Stimulated activated naive B cell treated with anti-CD40 and anti-IgM and Interleukin-4, amounts not matched to agents 10 μg/mL and 1 μg/mL and 100 μg/mL, for 72 hours (primary cell): ENCODE results near the gene PPP6R2.
A peak's percentile ranks its signal among the peaks of the same experiment; 100 is the strongest.

Experiments
- ATAC-seq, 2 donors: fragments of 150-1000 bp; cut with Tn5 transposase; replicated peaks; 2 replicates each; pipeline ENCODE4 v1.10.0; 2021; ENCODE audit warnings: moderate library complexity in 1 of 2
- DNase-seq: peaks from one replicate; pipeline ENCODE4 v3.0.0; 2021
- H3K27ac Mint-ChIP-seq: one replicate; pipeline ENCODE4 v1.8.0; 2022; ENCODE audit warnings: mild to moderate bottlenecking, mixed read lengths
- H3K27me3 Mint-ChIP-seq, 2 donors: one replicate each; pipeline ENCODE4 v1.8.0; 2022; ENCODE audit warnings: mixed read lengths in 2 of 2
- H3K36me3 Mint-ChIP-seq, 2 donors: one replicate each; pipeline ENCODE4 v1.8.0; 2022; ENCODE audit warnings: mixed read lengths in 2 of 2, mild to moderate bottlenecking in 1 of 2
- H3K4me1 Mint-ChIP-seq, 2 donors: one replicate each; pipeline ENCODE4 v1.8.0; 2022; ENCODE audit warnings: mixed read lengths in 2 of 2, mild to moderate bottlenecking in 1 of 2
- H3K4me3 Mint-ChIP-seq, 2 donors: one replicate each; pipeline ENCODE4 v1.8.0; 2022; ENCODE audit warnings: mild to moderate bottlenecking in 2 of 2, mixed read lengths in 2 of 2, moderate library complexity in 1 of 2
- H3K9me3 Mint-ChIP-seq, 2 donors: one replicate each; pipeline ENCODE4 v1.8.0; 2022; ENCODE audit warnings: mixed read lengths in 2 of 2, mild to moderate bottlenecking in 1 of 2

PPP6R2 gene

DNA sequence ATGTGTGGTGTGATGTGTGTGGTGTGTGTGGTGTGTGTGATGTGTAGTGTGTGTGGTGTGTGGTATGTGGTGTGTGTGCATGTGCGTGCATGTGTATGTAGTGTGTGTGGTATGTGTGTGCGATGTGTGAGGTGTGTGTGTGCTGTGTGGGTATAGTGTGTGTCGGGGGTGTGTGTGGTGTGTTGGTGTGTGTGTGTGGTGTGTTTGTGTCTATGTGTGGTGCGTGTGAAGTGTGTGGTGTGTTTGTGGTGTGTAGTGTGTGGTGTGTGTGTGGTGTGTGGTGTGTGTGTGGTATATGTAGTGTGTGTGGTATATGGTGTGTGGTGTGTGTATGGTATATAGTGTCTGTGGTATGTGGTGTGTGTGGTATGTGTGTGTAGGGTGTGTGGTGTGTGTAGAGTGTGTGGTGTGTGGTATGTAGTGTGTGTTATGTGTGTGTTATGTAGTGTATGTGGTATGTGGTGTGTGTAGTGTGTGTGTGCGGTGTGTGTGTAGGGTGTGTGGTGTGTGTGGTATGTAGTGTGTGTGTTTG is 5.0 kb upstream of the PPP6R2 start:
- H3K36me3 Mint-ChIP-seq = no peaks in the 10 kb centered on the region
- H3K4me3 Mint-ChIP-seq = no peak overlapping the region
- DNase-seq (no peak), ATAC-seq (no peak)
- H3K27me3 Mint-ChIP-seq = no peaks in the 10 kb centered on the region
- H3K4me1 Mint-ChIP-seq = peaks cover 1 to 13% of the 10 kb centered on the region in 2 donors
- no peaks in the 10 kb centered on the region for H3K9me3 Mint-ChIP-seq
- H3K27ac Mint-ChIP-seq = no peak overlapping the region

DNA sequence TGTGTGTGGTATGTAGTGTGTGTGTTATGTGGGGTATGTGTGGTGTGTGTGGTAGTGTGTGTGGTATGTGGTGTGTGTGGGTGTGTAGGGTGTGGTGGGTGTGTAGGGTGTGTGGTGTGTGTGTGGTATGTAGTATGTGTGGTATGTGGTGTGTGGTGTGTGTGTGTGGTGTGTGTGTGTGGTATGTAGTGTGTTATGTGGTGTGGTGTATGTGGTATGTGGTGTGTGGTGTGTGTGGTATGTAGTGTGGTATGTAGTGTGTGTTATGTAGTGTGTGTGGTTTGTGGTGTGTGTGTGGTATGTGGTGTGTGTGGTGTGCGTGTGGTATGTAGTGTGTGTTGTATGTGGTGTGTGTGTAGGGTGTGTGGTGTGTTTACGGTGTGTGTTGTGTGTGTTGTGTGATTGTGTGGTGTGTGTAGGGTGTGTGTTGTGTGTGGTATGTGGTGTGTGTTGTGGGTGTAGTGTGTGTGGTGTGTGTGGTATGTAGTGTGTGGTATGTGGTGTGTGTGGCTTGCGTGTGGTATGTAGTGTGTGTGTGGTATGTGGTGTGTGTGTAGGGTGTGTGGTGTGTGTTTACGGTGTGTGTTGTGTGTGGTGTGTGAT is 4.2 kb upstream of the PPP6R2 start:
- H3K36me3 Mint-ChIP-seq = no peaks in the 10 kb centered on the region
- no peak overlapping the region for H3K4me3 Mint-ChIP-seq
- H3K27ac Mint-ChIP-seq = no peak overlapping the region
- DNase-seq = no peak
- peaks cover 1 to 13% of the 10 kb centered on the region in 2 donors for H3K4me1 Mint-ChIP-seq
- ATAC-seq = no peak
- no peaks in the 10 kb centered on the region for H3K9me3 Mint-ChIP-seq
- H3K27me3 Mint-ChIP-seq = no peaks in the 10 kb centered on the region

DNA sequence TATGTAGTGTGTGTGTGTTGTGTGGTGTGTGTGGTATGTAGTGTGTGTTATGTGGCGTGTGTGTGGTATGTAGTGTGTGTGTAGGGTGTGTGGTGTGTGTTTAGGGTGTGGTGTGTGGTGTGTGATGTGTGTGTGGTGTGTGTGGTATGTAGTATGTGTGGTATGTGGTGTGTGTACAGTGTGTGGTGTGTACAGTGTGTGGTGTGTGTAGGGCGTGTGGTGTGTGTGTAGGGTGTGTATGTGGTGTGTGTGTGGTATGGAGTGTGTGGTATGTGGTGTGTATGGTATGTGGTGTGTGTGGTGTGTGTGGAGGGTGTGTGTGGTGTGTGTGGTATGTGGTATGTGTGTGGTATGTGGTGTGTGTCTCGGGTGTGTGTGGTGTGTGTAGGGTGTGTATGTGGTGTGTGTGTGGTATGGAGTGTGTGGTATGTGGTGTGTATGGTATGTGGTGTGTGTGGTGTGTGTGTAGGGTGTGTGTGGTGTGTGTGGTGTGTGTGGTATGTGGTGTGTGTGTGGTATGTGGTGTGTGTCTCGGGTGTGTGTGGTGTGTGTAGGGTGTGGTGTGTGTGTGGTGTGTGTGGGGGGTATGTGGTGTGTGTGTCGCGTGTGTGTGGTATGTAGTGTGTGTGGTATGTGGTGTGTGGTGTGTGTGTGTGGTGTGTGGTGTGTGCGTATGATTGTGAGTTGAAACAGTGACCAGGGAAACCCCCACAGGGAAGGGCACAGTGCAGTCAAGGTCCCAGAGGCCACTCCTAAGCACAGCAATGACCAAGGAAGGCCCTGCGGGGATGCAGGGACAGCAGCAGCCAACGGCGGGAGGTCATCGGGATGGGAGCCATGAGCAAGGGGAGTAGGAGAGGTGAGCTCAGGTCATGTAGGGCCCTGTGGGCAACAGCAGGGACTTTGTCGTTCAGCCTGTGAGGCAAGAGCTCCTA is 2.9 kb upstream of the PPP6R2 start:
- Mint-ChIP-seq H3K4me3 (no peak overlapping the region), H3K27ac (no peak overlapping the region), H3K4me1 (peaks cover 1 to 13% of the 10 kb centered on the region in 2 donors), H3K9me3 (no peaks in the 10 kb centered on the region), H3K27me3 (no peaks in the 10 kb centered on the region), H3K36me3 (no peaks in the 10 kb centered on the region)
- no peak for DNase-seq
- no peak for ATAC-seq

GRCh38 chr22:50341977-50342650 is 1.0 kb upstream of the PPP6R2 start:
- Mint-ChIP-seq H3K4me1 (peaks cover 1 to 13% of the 10 kb centered on the region in 2 donors), H3K27ac (peak overlapping the region; percentile 75), H3K4me3 (peak overlapping the region; percentile 78), H3K27me3 (no peaks in the 10 kb centered on the region), H3K9me3 (no peaks in the 10 kb centered on the region), H3K36me3 (no peaks in the 10 kb centered on the region)
- ATAC-seq (peak; percentile 72 to 73), DNase-seq (peak; percentile 81)

- no peaks in the 10 kb centered on the region for H3K36me3 Mint-ChIP-seq
- no peak for ATAC-seq
- peak overlapping the region; percentile 65 to 69 for H3K4me3 Mint-ChIP-seq
- H3K9me3 Mint-ChIP-seq = no peaks in the 10 kb centered on the region
- no peak overlapping the region for H3K27ac Mint-ChIP-seq
- no peak for DNase-seq
- H3K4me1 Mint-ChIP-seq = peaks cover 1 to 13% of the 10 kb centered on the region in 2 donors
- H3K27me3 Mint-ChIP-seq = no peaks in the 10 kb centered on the region
Observed at GRCh38 chr22:50343541-50343935, 411 bp downstream of the PPP6R2 start.

- no peak overlapping the region for H3K4me3 Mint-ChIP-seq
- H3K27me3 Mint-ChIP-seq = no peaks in the 10 kb centered on the region
- DNase-seq (no peak), ATAC-seq (no peak)
- H3K4me1 Mint-ChIP-seq = peaks cover under 1 to 9% of the 10 kb centered on the region in 2 donors
- peaks cover 1 to 2% of the 10 kb centered on the region in 2 donors for H3K36me3 Mint-ChIP-seq
- H3K9me3 Mint-ChIP-seq = no peaks in the 10 kb centered on the region
- peak overlapping the region; percentile 67 for H3K27ac Mint-ChIP-seq
Observed at GRCh38 chr22:50346470-50346869, 3.3 kb downstream of the PPP6R2 start.

- no peak for DNase-seq
- Mint-ChIP-seq H3K27ac (no peak overlapping the region), H3K27me3 (no peaks in the 10 kb centered on the region), H3K4me1 (peaks cover 0 to 3% of the 10 kb centered on the region in 2 donors), H3K4me3 (no peak overlapping the region), H3K36me3 (peaks cover 2 to 6% of the 10 kb centered on the region in 2 donors), H3K9me3 (no peaks in the 10 kb centered on the region)
- ATAC-seq = no peak
Observed at GRCh38 chr22:50347157-50347556, 4.0 kb downstream of the PPP6R2 start.

DNA sequence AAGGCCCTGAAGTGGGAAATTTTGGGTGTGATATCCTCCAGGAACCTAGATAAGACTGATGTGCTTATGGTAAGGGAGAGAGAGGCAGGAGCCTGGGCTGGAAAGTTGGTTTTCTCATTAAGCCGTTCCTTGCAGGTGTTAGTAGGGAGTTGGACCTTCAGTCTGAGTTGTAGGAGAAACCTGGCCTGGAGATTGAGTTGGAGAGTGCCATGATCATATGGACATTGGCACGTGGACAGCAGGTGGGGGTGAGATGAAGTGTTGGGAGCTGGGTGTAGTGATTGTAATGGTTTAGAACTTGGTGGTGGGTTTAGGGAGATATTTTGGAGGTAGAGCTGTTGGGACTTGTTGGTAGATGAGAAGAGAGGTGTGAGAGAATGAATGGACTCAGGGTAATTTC is 4.9 kb downstream of the PPP6R2 start:
- H3K4me1 Mint-ChIP-seq = peaks cover 0 to 1% of the 10 kb centered on the region in 2 donors
- H3K36me3 Mint-ChIP-seq = peaks cover 3 to 14% of the 10 kb centered on the region in 2 donors

GRCh38 chr22:50356186-50356585 is 13.1 kb downstream of the PPP6R2 start:
- no peak for ATAC-seq
- peaks cover 25 to 39% of the 10 kb centered on the region in 2 donors for H3K36me3 Mint-ChIP-seq
- no peak overlapping the region for H3K4me3 Mint-ChIP-seq

More for the DNA sequence above, 4.9 kb downstream of the PPP6R2 start:
- Mint-ChIP-seq H3K27me3 (no peaks in the 10 kb centered on the region), H3K4me3 (no peak overlapping the region), H3K27ac (no peak overlapping the region), H3K9me3 (no peaks in the 10 kb centered on the region)
- ATAC-seq (no peak), DNase-seq (no peak)

GRCh38 chr22:50357222-50357621 is 14.1 kb downstream of the PPP6R2 start:
- Mint-ChIP-seq H3K36me3 (peaks cover 31 to 40% of the 10 kb centered on the region in 2 donors), H3K4me1 (peaks cover 17 to 30% of the 10 kb centered on the region in 2 donors), H3K9me3 (no peaks in the 10 kb centered on the region), H3K4me3 (no peak overlapping the region), H3K27ac (peak overlapping the region; percentile 2), H3K27me3 (no peaks in the 10 kb centered on the region)
- ATAC-seq (no peak), DNase-seq (no peak)

More at GRCh38 chr22:50356186-50356585, 13.1 kb downstream of the PPP6R2 start:
- DNase-seq = no peak
- Mint-ChIP-seq H3K9me3 (no peaks in the 10 kb centered on the region), H3K27ac (no peak overlapping the region), H3K4me1 (peaks cover 8 to 20% of the 10 kb centered on the region in 2 donors), H3K27me3 (no peaks in the 10 kb centered on the region)

- no peak for DNase-seq
- H3K27me3 Mint-ChIP-seq = no peaks in the 10 kb centered on the region
- H3K4me1 Mint-ChIP-seq = peaks cover 21 to 32% of the 10 kb centered on the region in 2 donors
- peak overlapping the region; percentile 2 for H3K27ac Mint-ChIP-seq
- H3K4me3 Mint-ChIP-seq = no peak overlapping the region
- no peak for ATAC-seq
- H3K36me3 Mint-ChIP-seq = peaks cover 32 to 36% of the 10 kb centered on the region in 2 donors
- H3K9me3 Mint-ChIP-seq = no peaks in the 10 kb centered on the region
Observed at GRCh38 chr22:50357756-50358155, 14.6 kb downstream of the PPP6R2 start.

DNA sequence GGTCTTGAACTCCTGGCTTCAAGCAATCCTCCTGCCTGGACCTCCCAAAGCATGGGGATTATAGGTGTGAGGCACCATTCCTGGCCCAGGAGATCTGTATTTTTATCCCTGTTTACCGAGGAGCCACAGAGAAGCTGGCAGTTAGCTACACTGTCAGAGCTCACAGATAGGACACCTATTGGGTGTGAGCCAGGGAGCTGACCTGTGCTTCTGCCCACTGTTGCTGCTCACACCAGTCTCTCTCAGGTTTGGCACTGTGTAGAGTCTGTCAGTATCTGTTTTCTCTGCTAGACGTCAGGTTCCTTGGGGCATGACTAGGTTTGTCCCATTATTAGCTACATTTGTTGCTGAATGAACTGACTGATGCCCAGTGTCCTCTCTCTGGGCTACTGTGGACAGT is 17.5 kb downstream of the PPP6R2 start:
- H3K9me3 Mint-ChIP-seq = no peaks in the 10 kb centered on the region
- H3K27ac Mint-ChIP-seq = no peak overlapping the region
- H3K4me1 Mint-ChIP-seq = peaks cover 30 to 39% of the 10 kb centered on the region in 2 donors
- H3K27me3 Mint-ChIP-seq = no peaks in the 10 kb centered on the region
- no peak overlapping the region for H3K4me3 Mint-ChIP-seq
- DNase-seq (no peak), ATAC-seq (no peak)
- H3K36me3 Mint-ChIP-seq = peaks cover 27 to 38% of the 10 kb centered on the region in 2 donors

DNA sequence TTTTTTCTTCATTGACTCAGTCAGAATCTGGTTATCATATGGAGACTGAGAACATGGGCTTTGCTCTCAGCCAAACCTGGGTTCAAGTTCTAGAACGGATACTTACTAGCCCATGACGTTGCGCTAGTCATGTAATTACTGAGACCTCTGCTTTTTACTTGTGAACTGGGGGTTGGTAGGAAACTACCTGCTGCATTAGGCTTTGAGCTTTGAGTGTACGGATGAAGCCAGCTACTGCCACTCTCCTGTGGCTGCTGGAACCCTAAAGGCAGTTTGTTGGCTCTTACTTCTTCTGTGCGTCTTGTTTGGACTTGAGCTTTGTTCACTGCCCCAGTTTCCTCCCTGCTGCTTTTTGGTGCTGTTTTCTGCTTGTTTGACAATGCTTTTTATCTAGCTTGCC is 18.1 kb downstream of the PPP6R2 start:
- peaks cover 32 to 39% of the 10 kb centered on the region in 2 donors for H3K4me1 Mint-ChIP-seq
- no peak overlapping the region for H3K27ac Mint-ChIP-seq
- H3K4me3 Mint-ChIP-seq = no peak overlapping the region
- peaks cover 25 to 40% of the 10 kb centered on the region in 2 donors for H3K36me3 Mint-ChIP-seq
- no peaks in the 10 kb centered on the region for H3K9me3 Mint-ChIP-seq
- DNase-seq (no peak), ATAC-seq (no peak)
- no peaks in the 10 kb centered on the region for H3K27me3 Mint-ChIP-seq

- no peak for DNase-seq
- ATAC-seq = no peak
- Mint-ChIP-seq H3K27ac (peak overlapping the region; percentile 56), H3K4me3 (no peak overlapping the region), H3K36me3 (peaks cover 24 to 42% of the 10 kb centered on the region in 2 donors), H3K4me1 (peaks cover 34 to 44% of the 10 kb centered on the region in 2 donors), H3K27me3 (no peaks in the 10 kb centered on the region), H3K9me3 (no peaks in the 10 kb centered on the region)
Observed at GRCh38 chr22:50361688-50362087, 18.6 kb downstream of the PPP6R2 start.
